ENCODE results near the gene NUP93. TPM values are rescaled to one million over a fixed set of nuclear protein-coding genes. Genes with fewer than 3 reads are reported as not detected.
A peak's percentile ranks its signal among the peaks of the same experiment; 100 is the strongest.
"Not testable (repeated sequence)": the region's sequence is repeated elsewhere in the genome, so short reads cannot be mapped to it uniquely, and the experiment has no call there.

The NUP93 gene
- total RNA-seq, 4 donors from 2014 or later = 38.2 to 46.5 (median 41.2) TPM

DNA sequence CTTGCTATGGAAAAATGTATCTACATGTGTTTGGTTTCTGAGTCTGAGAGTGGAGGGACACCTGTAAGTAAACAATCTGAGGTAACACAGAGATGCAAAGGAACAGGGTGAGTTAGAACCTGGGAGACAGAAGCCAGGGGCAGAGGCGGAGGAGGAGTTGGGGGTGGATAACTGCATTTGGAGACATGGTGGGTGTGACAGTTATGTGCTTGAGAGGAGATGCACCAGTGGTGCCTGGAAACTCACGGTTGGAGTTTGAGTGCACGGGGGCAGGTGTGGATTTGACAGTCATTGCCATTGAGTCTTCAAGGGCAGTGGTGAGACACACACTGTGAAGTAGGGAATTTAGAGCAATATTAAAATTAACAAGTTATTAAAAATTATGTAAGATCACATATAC lies 6.5 kb downstream of the NUP93 start:
- DNase-seq = no peak
- Histone ChIP-seq H3K4me1 (peaks cover 0 to 14% (median under 1%) of the 10 kb centered on the region in 3 donors), H3K9me3 (no peaks in the 10 kb centered on the region), H3K36me3 (no peaks in the 10 kb centered on the region), H3K27ac (no peak overlapping the region), H3K27me3 (no peaks in the 10 kb centered on the region), H3K4me3 (no peak overlapping the region)
- intact Hi-C loops (cut with DNase I) = no loop called here
- no peak for TF ChIP-seq POLR2A (IDR thresholded peaks at IDR 0.05)
- TF ChIP-seq, protein P1, sequence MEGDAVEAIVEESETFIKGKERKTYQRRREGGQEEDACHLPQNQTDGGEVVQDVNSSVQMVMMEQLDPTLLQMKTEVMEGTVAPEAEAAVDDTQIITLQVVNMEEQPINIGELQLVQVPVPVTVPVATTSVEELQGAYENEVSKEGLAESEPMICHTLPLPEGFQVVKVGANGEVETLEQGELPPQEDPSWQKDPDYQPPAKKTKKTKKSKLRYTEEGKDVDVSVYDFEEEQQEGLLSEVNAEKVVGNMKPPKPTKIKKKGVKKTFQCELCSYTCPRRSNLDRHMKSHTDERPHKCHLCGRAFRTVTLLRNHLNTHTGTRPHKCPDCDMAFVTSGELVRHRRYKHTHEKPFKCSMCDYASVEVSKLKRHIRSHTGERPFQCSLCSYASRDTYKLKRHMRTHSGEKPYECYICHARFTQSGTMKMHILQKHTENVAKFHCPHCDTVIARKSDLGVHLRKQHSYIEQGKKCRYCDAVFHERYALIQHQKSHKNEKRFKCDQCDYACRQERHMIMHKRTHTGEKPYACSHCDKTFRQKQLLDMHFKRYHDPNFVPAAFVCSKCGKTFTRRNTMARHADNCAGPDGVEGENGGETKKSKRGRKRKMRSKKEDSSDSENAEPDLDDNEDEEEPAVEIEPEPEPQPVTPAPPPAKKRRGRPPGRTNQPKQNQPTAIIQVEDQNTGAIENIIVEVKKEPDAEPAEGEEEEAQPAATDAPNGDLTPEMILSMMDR (IDR thresholded peaks at IDR 0.05) = no peak
- WGBS, 2 donors = 86 to 95% methylated on average over 3 of the region's 3 CpGs

- H3K27me3 ChIP-seq = no peaks in the 10 kb centered on the region
- no peak for DNase-seq
- H3K9me3 ChIP-seq = no peaks in the 10 kb centered on the region
- peaks cover 0 to 18% (median 7%) of the 10 kb centered on the region in 3 donors for H3K4me1 ChIP-seq
- no peaks in the 10 kb centered on the region for H3K36me3 ChIP-seq
- intact Hi-C loops (cut with DNase I) = no loop called here
- H3K4me3 ChIP-seq = no peak overlapping the region
- no peak overlapping the region for H3K27ac ChIP-seq
- 74 to 88% methylated on average over 2 of the region's 2 CpGs for WGBS, 2 donors
- no peak for TF ChIP-seq POLR2A (IDR thresholded peaks at IDR 0.05)
- TF ChIP-seq, protein P1 (IDR thresholded peaks at IDR 0.05) = no peak
Measured at GRCh38 chr16:56737539-56737938, 7.6 kb downstream of the NUP93 start.

GRCh38 chr16:56738221-56738620 lies 8.3 kb downstream of the NUP93 start:
- no peak for DNase-seq
- no peak overlapping the region for H3K4me3 ChIP-seq
- H3K9me3 ChIP-seq = no peaks in the 10 kb centered on the region
- no peaks in the 10 kb centered on the region for H3K27me3 ChIP-seq
- peaks cover 0 to 25% (median 7%) of the 10 kb centered on the region in 3 donors for H3K4me1 ChIP-seq
- 73 to 88% methylated on average over 1 of the region's 1 CpG for WGBS, 2 donors
- TF ChIP-seq, protein P1 (IDR thresholded peaks at IDR 0.05) = no peak
- no peak for TF ChIP-seq POLR2A (IDR thresholded peaks at IDR 0.05)
- no peaks in the 10 kb centered on the region for H3K36me3 ChIP-seq
- H3K27ac ChIP-seq = no peak overlapping the region
- intact Hi-C loops (cut with DNase I) = no loop called here

GRCh38 chr16:56739378-56739777 lies 9.4 kb downstream of the NUP93 start:
- H3K27ac ChIP-seq; H3K27me3 ChIP-seq; H3K36me3 ChIP-seq; H3K4me3 ChIP-seq; intact Hi-C loops (cut with DNase I); H3K9me3 ChIP-seq; DNase-seq: not testable (repeated sequence)
- no CpG with 5 or more reads among the region's 38 CpGs for WGBS, 2 donors
- H3K4me1 ChIP-seq = peaks cover 0 to 37% (median 11%) of the 10 kb centered on the region in 3 donors

- no peak for DNase-seq
- Histone ChIP-seq H3K4me1 (peaks cover 0 to 42% (median 16%) of the 10 kb centered on the region in 3 donors), H3K36me3 (no peaks in the 10 kb centered on the region), H3K9me3 (no peaks in the 10 kb centered on the region), H3K27me3 (no peaks in the 10 kb centered on the region), H3K4me3 (no peak overlapping the region), H3K27ac (peak overlapping the region in 2 of 4 donors; percentile 57 to 70)
- 25 to 30% methylated on average over 2 of the region's 2 CpGs for WGBS, 2 donors
- intact Hi-C loops (cut with DNase I) = no loop called here
- TF ChIP-seq, protein P1 (IDR thresholded peaks at IDR 0.05) = no peak
- TF ChIP-seq POLR2A (IDR thresholded peaks at IDR 0.05) = no peak
Measured at GRCh38 chr16:56741399-56741798, 11.5 kb downstream of the NUP93 start.
